ENCODE data around the gene SPATA32. TPM values are rescaled to one million over a fixed set of nuclear protein-coding genes. Genes with fewer than 3 reads are reported as not detected.

SPATA32 gene
- total and polyA plus RNA-seq, 7 donors, result 0.07 TPM; not detected in 6

- no peak for DNase-seq
- H3K27me3 ChIP-seq, result no peaks in the 10 kb centered on the region
- peak overlapping the region; percentile 45 to 55 (median 50) for H3K27ac ChIP-seq
- 3 to 8% methylated on average over 39 of the region's 39 CpGs for WGBS, 2 donors
- peaks cover 0 to 21% (median 19%) of the 10 kb centered on the region in 4 donors for H3K4me1 ChIP-seq
- H3K4me3 ChIP-seq, result peak overlapping the region; percentile 27 to 57 (median 50)
- intact Hi-C loops (cut with DNase I), result no loop called here
- TF ChIP-seq POLR2AphosphoS5 (IDR thresholded peaks at IDR 0.05), result no peak
- TF ChIP-seq POLR2A (IDR thresholded peaks at IDR 0.05), result no peak
- TF ChIP-seq EP300 (IDR thresholded peaks at IDR 0.05), result no peak
- no peak for TF ChIP-seq CTCF (IDR thresholded peaks at IDR 0.05)
- no peaks in the 10 kb centered on the region for H3K9me3 ChIP-seq
- H3K36me3 ChIP-seq, result no peaks in the 10 kb centered on the region
Observed at GRCh38 chr17:45248132-45248957, 13.5 kb downstream of the SPATA32 start.

- no peaks in the 10 kb centered on the region for H3K9me3 ChIP-seq
- TF ChIP-seq POLR2AphosphoS5 (IDR thresholded peaks at IDR 0.05), result peak in 2 of 4 donors; percentile 16 to 22
- TF ChIP-seq EP300 (IDR thresholded peaks at IDR 0.05), result no peak
- TF ChIP-seq CTCF (IDR thresholded peaks at IDR 0.05), result no peak
- peak in 1 of 2 donors; percentile 52 for TF ChIP-seq POLR2A (IDR thresholded peaks at IDR 0.05)
- no peaks in the 10 kb centered on the region for H3K27me3 ChIP-seq
- H3K27ac ChIP-seq, result peak overlapping the region; percentile 45 to 55 (median 50)
- peaks cover 0 to 21% (median 19%) of the 10 kb centered on the region in 4 donors for H3K4me1 ChIP-seq
- no peaks in the 10 kb centered on the region for H3K36me3 ChIP-seq
- WGBS, 2 donors, result 0 to 1% methylated on average over 61 of the region's 61 CpGs
- peak overlapping the region; percentile 27 to 57 (median 50) for H3K4me3 ChIP-seq
- intact Hi-C loops (cut with DNase I), result no loop called here
- DNase-seq, result peak; percentile 90
Observed at GRCh38 chr17:45247429-45248131, 14.3 kb downstream of the SPATA32 start.

- Histone ChIP-seq H3K27ac (peak overlapping the region; percentile 45 to 55 (median 50)), H3K36me3 (no peaks in the 10 kb centered on the region), H3K4me3 (peak overlapping the region; percentile 27 to 57 (median 50)), H3K27me3 (peaks cover 0 to 5% (median 0%) of the 10 kb centered on the region in 3 donors), H3K4me1 (peaks cover 0 to 21% (median 19%) of the 10 kb centered on the region in 4 donors), H3K9me3 (no peaks in the 10 kb centered on the region)
- DNase-seq, result no peak
- TF ChIP-seq POLR2A (IDR thresholded peaks at IDR 0.05) (no peak), EP300 (IDR thresholded peaks at IDR 0.05) (no peak), CTCF (IDR thresholded peaks at IDR 0.05) (peak; percentile 12 to 41 (median 32)), POLR2AphosphoS5 (IDR thresholded peaks at IDR 0.05) (no peak)
- intact Hi-C loops (cut with DNase I), result no loop called here
- WGBS, 2 donors, result 21 to 27% methylated on average over 33 of the region's 33 CpGs
Observed at GRCh38 chr17:45246861-45247428, 14.9 kb downstream of the SPATA32 start.

GRCh38 chr17:45246338-45246737, 15.6 kb downstream of the SPATA32 start:
- TF ChIP-seq CTCF (IDR thresholded peaks at IDR 0.05), result no peak
- no peak for TF ChIP-seq EP300 (IDR thresholded peaks at IDR 0.05)
- no peak for TF ChIP-seq POLR2A (IDR thresholded peaks at IDR 0.05)
- TF ChIP-seq POLR2AphosphoS5 (IDR thresholded peaks at IDR 0.05), result no peak
- peaks cover 0 to 26% (median 24%) of the 10 kb centered on the region in 4 donors for H3K4me1 ChIP-seq
- WGBS, 2 donors, result 84 to 87% methylated on average over 8 of the region's 8 CpGs
- peak overlapping the region in 1 of 4 donors; percentile 57 for H3K4me3 ChIP-seq
- intact Hi-C loops (cut with DNase I), result no loop called here
- H3K27ac ChIP-seq, result no peak overlapping the region
- H3K27me3 ChIP-seq, result peaks cover 1 to 11% (median 5%) of the 10 kb centered on the region in 3 donors
- H3K36me3 ChIP-seq, result no peaks in the 10 kb centered on the region
- DNase-seq, result no peak
- no peaks in the 10 kb centered on the region for H3K9me3 ChIP-seq

Data from sigmoid colon (tissue), 7 donors.